ENCODE measurements around the gene MUC5AC. TPM values are rescaled to one million over a fixed set of nuclear protein-coding genes. Genes with fewer than 3 reads are reported as not detected.

Gene MUC5AC
- polyA plus RNA-seq, 1 donor (not counting 4 experiments of a cell fraction or from before 2014, with no cell fraction given): not detected

DNA sequence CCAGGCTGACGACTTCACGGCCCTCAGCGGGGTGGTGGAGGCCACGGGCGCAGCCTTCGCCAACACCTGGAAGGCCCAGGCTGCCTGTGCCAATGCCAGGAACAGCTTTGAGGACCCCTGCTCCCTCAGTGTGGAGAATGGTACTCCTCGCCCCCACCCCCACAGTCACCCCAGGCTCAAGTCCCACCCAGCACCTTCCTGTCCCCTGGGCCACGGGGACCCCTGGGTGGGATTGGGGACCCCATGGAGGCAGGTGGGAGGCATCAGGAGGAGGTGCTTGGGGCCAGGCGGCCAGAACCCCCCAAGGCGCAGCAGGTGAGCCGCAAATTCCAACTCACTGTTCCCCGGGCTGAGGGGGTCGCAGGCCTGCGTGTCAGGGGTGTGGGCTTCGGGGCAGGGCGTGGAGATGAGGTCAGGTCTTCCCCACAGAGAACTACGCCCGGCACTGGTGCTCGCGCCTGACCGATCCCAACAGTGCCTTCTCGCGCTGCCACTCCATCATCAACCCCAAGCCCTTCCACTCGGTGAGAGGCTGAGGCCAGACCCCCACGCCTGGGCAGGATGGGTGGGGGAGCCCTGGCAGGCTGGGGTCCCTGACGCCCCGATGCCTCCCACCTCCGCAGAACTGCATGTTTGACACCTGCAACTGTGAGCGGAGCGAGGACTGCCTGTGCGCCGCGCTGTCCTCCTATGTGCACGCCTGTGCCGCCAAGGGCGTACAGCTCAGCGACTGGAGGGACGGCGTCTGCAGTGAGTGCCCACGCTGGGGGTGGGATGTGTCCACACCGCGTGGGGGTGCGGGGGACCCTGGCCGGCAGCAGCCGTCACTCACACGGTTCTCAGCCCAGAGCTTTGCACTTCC is 74.5 kb downstream of the MUC5AC start:
- H3K9me1 ChIP-seq (ENCODE audit: control insufficient read depth, extremely low read depth, insufficient read depth, low read length): no peaks in the 10 kb centered on the region
- no peak overlapping the region for H3K4me2 ChIP-seq (ENCODE audit: control insufficient read depth, extremely low read depth, insufficient read depth, low read depth, low read length)
- H4K20me1 ChIP-seq (ENCODE audit: control insufficient read depth, extremely low read depth, insufficient read depth, low read length): no peaks in the 10 kb centered on the region
- no peaks in the 10 kb centered on the region for H3K36me3 ChIP-seq (ENCODE audit: control insufficient read depth in 2 of 2, extremely low read depth in 1 of 2, insufficient read depth in 2 of 2, low read length in 2 of 2)
- H3K79me2 ChIP-seq (ENCODE audit: control insufficient read depth, insufficient read depth, low read length): no peaks in the 10 kb centered on the region
- H3K27me3 ChIP-seq (ENCODE audit: control insufficient read depth, extremely low read depth, insufficient read depth, low read length): peaks cover 34% of the 10 kb centered on the region
- H3K27ac ChIP-seq (ENCODE audit: control insufficient read depth, insufficient read depth, low read length): no peak overlapping the region
- no peak for DNase-seq (ENCODE audit: low read depth, low spot score)
- H3K9me3 ChIP-seq (ENCODE audit: control insufficient read depth, low read depth, low read length): no peaks in the 10 kb centered on the region
- no peaks in the 10 kb centered on the region for H3K4me1 ChIP-seq (ENCODE audit: control insufficient read depth, extremely low read depth, insufficient read depth, low read length)
- no peak for TF ChIP-seq EZH2 (IDR thresholded peaks at IDR 0.05; ENCODE audit: low read length)
- TF ChIP-seq, protein P1, sequence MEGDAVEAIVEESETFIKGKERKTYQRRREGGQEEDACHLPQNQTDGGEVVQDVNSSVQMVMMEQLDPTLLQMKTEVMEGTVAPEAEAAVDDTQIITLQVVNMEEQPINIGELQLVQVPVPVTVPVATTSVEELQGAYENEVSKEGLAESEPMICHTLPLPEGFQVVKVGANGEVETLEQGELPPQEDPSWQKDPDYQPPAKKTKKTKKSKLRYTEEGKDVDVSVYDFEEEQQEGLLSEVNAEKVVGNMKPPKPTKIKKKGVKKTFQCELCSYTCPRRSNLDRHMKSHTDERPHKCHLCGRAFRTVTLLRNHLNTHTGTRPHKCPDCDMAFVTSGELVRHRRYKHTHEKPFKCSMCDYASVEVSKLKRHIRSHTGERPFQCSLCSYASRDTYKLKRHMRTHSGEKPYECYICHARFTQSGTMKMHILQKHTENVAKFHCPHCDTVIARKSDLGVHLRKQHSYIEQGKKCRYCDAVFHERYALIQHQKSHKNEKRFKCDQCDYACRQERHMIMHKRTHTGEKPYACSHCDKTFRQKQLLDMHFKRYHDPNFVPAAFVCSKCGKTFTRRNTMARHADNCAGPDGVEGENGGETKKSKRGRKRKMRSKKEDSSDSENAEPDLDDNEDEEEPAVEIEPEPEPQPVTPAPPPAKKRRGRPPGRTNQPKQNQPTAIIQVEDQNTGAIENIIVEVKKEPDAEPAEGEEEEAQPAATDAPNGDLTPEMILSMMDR (optimal IDR thresholded peaks at IDR 0.05 in 1 of 3, IDR thresholded peaks at IDR 0.05 in 1 of 3, conservative IDR thresholded peaks at IDR 0.05 in 1 of 3; ENCODE audit: extremely low read depth in 1 of 3, insufficient read depth in 2 of 3, low read length in 3 of 3): no peak
- no peak overlapping the region for H3K9ac ChIP-seq (ENCODE audit: control insufficient read depth, extremely low read depth, insufficient read depth, low read length)
- FAIRE-seq: no peak
- H3K4me3 ChIP-seq (ENCODE audit: control insufficient read depth in 2 of 3, extremely low read depth in 1 of 3, insufficient read depth in 2 of 3, low read depth in 1 of 3, low read length in 3 of 3): no peak overlapping the region
- dilution Hi-C loops (cut with MboI; ENCODE audit: extremely low pct_ligation_motif_present, low sequenced_read_pairs): no loop called here
- no peak overlapping the region for H2AFZ ChIP-seq (ENCODE audit: control insufficient read depth, low read length)

DNA sequence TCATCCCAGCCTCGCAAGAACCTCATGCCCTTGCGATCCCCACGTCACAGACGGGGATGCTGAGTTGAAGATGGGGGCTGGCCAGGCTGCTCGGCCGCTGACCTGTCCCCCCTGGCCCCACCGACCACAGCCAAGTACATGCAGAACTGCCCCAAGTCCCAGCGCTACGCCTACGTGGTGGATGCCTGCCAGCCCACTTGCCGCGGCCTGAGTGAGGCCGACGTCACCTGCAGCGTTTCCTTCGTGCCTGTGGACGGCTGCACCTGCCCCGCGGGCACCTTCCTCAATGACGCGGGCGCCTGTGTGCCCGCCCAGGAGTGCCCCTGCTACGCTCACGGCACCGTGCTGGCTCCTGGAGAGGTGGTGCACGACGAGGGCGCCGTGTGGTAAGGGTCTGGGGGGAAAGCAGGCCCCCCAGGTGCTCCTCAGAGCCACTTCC is 75.1 kb downstream of the MUC5AC start:
- DNase-seq (ENCODE audit: low read depth, low spot score) (no peak), FAIRE-seq (no peak)
- H3K79me2 ChIP-seq (ENCODE audit: control insufficient read depth, insufficient read depth, low read length): no peaks in the 10 kb centered on the region
- no peaks in the 10 kb centered on the region for H3K36me3 ChIP-seq (ENCODE audit: control insufficient read depth in 2 of 2, extremely low read depth in 1 of 2, insufficient read depth in 2 of 2, low read length in 2 of 2)
- no peaks in the 10 kb centered on the region for H3K4me1 ChIP-seq (ENCODE audit: control insufficient read depth, extremely low read depth, insufficient read depth, low read length)
- H3K4me2 ChIP-seq (ENCODE audit: control insufficient read depth, extremely low read depth, insufficient read depth, low read depth, low read length): no peak overlapping the region
- no peak overlapping the region for H2AFZ ChIP-seq (ENCODE audit: control insufficient read depth, low read length)
- H4K20me1 ChIP-seq (ENCODE audit: control insufficient read depth, extremely low read depth, insufficient read depth, low read length): no peaks in the 10 kb centered on the region
- no peak overlapping the region for H3K27ac ChIP-seq (ENCODE audit: control insufficient read depth, insufficient read depth, low read length)
- dilution Hi-C loops (cut with MboI; ENCODE audit: extremely low pct_ligation_motif_present, low sequenced_read_pairs): no loop called here
- no peak for TF ChIP-seq EZH2 (IDR thresholded peaks at IDR 0.05; ENCODE audit: low read length)
- TF ChIP-seq, protein P1 (optimal IDR thresholded peaks at IDR 0.05 in 1 of 3, IDR thresholded peaks at IDR 0.05 in 1 of 3, conservative IDR thresholded peaks at IDR 0.05 in 1 of 3; ENCODE audit: extremely low read depth in 1 of 3, insufficient read depth in 2 of 3, low read length in 3 of 3): no peak
- H3K4me3 ChIP-seq (ENCODE audit: control insufficient read depth in 2 of 3, extremely low read depth in 1 of 3, insufficient read depth in 2 of 3, low read depth in 1 of 3, low read length in 3 of 3): no peak overlapping the region
- H3K9ac ChIP-seq (ENCODE audit: control insufficient read depth, extremely low read depth, insufficient read depth, low read length): no peak overlapping the region
- no peaks in the 10 kb centered on the region for H3K9me3 ChIP-seq (ENCODE audit: control insufficient read depth, low read depth, low read length)
- H3K27me3 ChIP-seq (ENCODE audit: control insufficient read depth, extremely low read depth, insufficient read depth, low read length): peaks cover 34% of the 10 kb centered on the region
- H3K9me1 ChIP-seq (ENCODE audit: control insufficient read depth, extremely low read depth, insufficient read depth, low read length): no peaks in the 10 kb centered on the region
